ENCODE data around the gene TMEM209.

GRCh38 chr7:130157700-130158099 is 47.5 kb downstream of the TMEM209 start:
- no peak for TF ChIP-seq EP300 (IDR thresholded peaks at IDR 0.05)
- TF ChIP-seq CTCF (IDR thresholded peaks at IDR 0.05): no peak
